ENCODE measurements around the gene ATP2A1.

- TF ChIP-seq CHD2 (IDR thresholded peaks at IDR 0.05; ENCODE audit: low read length, partially characterized antibody) (no peak), CTCF (IDR thresholded peaks at IDR 0.05) (no peak), EP300 (IDR thresholded peaks at IDR 0.05) (no peak), E2F6 (IDR thresholded peaks at IDR 0.05; ENCODE audit: borderline replicate concordance, low read depth) (no peak), POLR2AphosphoS2 (conservative IDR thresholded peaks at IDR 0.05; ENCODE audit: low read length) (no peak), CHD4 (IDR thresholded peaks at IDR 0.05; ENCODE audit: borderline replicate concordance) (no peak), POLR2A (IDR thresholded peaks at IDR 0.05; ENCODE audit: low read length) (no peak), HEYL (CRISPR knock-in tag; IDR thresholded peaks at IDR 0.05) (no peak)
These were observed 40.4 kb downstream of the ATP2A1 start for GRCh38 chr16:28918698-28919097.
